Thyroid gland (tissue), 4 donors: Measurements from ENCODE around the gene PTPRZ1.

Experiments
- POLR2A ChIP-seq, 2 donors: fragments of 450-650 bp; IDR thresholded peaks; one replicate each; pipeline ENCODE4 v1.6.1; 2017; ENCODE audit warnings: antibody characterized with exemption in 2 of 2, mild to moderate bottlenecking in 2 of 2, moderate library complexity in 1 of 2
- TF ChIP-seq, protein P1 (sequence below), 6 experiments: fragments of 200-600 bp in 3 of 6; fragments of 450-650 bp in 3 of 6; sonication (generic) in 3 of 6; IDR thresholded peaks; one replicate each; pipeline ENCODE4 v1.5.1; 2016 to 2019; ENCODE audit warnings: antibody characterized with exemption in 6 of 6, mild to moderate bottlenecking in 2 of 6, inconsistent platforms in 1 of 6, moderate library complexity in 1 of 6

DNA sequence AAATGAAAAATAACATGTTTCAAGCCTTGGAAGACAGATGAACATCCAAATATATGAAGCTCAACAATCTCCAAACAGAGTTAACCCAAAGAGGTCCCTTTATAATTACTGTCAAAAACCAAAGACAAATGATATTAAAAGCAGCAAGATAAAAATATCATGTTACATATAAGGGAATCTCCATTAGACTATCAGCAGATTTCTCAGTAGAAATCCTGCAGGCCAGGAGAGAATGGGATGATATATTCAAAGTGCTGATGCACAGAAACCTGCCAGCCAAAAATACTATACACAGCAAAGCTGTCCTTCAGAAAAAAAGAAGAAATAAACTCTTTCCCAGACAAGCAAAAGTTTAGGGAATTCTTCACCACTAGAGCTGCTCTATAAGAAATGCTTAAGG lies 230.1 kb downstream of the PTPRZ1 start:
- TF ChIP-seq, protein P1, sequence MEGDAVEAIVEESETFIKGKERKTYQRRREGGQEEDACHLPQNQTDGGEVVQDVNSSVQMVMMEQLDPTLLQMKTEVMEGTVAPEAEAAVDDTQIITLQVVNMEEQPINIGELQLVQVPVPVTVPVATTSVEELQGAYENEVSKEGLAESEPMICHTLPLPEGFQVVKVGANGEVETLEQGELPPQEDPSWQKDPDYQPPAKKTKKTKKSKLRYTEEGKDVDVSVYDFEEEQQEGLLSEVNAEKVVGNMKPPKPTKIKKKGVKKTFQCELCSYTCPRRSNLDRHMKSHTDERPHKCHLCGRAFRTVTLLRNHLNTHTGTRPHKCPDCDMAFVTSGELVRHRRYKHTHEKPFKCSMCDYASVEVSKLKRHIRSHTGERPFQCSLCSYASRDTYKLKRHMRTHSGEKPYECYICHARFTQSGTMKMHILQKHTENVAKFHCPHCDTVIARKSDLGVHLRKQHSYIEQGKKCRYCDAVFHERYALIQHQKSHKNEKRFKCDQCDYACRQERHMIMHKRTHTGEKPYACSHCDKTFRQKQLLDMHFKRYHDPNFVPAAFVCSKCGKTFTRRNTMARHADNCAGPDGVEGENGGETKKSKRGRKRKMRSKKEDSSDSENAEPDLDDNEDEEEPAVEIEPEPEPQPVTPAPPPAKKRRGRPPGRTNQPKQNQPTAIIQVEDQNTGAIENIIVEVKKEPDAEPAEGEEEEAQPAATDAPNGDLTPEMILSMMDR (IDR thresholded peaks at IDR 0.05), result no peak
- no peak for TF ChIP-seq POLR2A (IDR thresholded peaks at IDR 0.05)
